Vagina (tissue), 2 donors: Measurements from ENCODE around the gene PRR9. TPM values are rescaled to one million over a fixed set of nuclear protein-coding genes. Genes with fewer than 3 reads are reported as not detected.
A peak's percentile ranks its signal among the peaks of the same experiment; 100 is the strongest.

Experiments used
- DNase-seq, 2 donors: peaks; one replicate each; pipeline ENCODE4 v3.0.0-alpha.2; 2017; ENCODE audit errors: extremely low spot score in 2 of 2
- H3K27ac ChIP-seq: fragments of 200-600 bp; sonication (generic); one replicate; pipeline ENCODE4 v1.5.1; 2019
- H3K27me3 ChIP-seq: fragments of 200-600 bp; sonication (generic); one replicate; pipeline ENCODE4 v1.5.1; 2019
- H3K36me3 ChIP-seq, 2 donors: fragments of 200-600 bp; sonication (generic); one replicate each; pipeline ENCODE4 v1.5.1; 2017 to 2019
- H3K4me1 ChIP-seq: fragments of 200-600 bp; sonication (generic); one replicate; pipeline ENCODE4 v1.5.1; 2019
- H3K4me3 ChIP-seq, 2 donors: fragments of 200-600 bp; sonication (generic); 1 replicate in 1 of 2; 2 replicates in 1 of 2; pipeline ENCODE4 v1.5.1; 2016 to 2019
- H3K9me3 ChIP-seq: fragments of 200-600 bp; sonication (generic); one replicate; pipeline ENCODE4 v1.5.1; 2019
- POLR2A ChIP-seq, 2 donors: fragments of 450-650 bp; IDR thresholded peaks; one replicate each; pipeline ENCODE4 v1.6.1; 2017; ENCODE audit warnings: antibody characterized with exemption in 2 of 2, mild to moderate bottlenecking in 2 of 2, moderate library complexity in 2 of 2
- POLR2AphosphoS5 ChIP-seq, 2 donors: sonication (generic); formaldehyde crosslinking; IDR thresholded peaks; one replicate each; pipeline ENCODE4 v1.9.0; 2017; ENCODE audit warnings: antibody characterized with exemption in 2 of 2, mild to moderate bottlenecking in 2 of 2, low read depth in 1 of 2; ENCODE audit not compliant: insufficient read depth in 1 of 2
- intact Hi-C: fragments of 100-400 bp; cut with DNase I; formaldehyde crosslinking; loops from one replicate; pipeline ENCODE4 v1.15.1; 2023
- total RNA-seq: library from RNA; depleted of rRNA; stranded (reverse); fragments of >200 nt; gene quantifications from one replicate; pipeline ENCODE4 v1.2.3, GENCODE V29; 2016
- TF ChIP-seq, protein P1 (sequence below), 3 experiments: fragments of 450-650 bp in 2 of 3; fragments of 200-600 bp in 1 of 3; sonication (generic) in 1 of 3; IDR thresholded peaks; one replicate each; pipeline ENCODE4 v1.5.1; 2017 to 2019; ENCODE audit warnings: antibody characterized with exemption in 3 of 3, mild to moderate bottlenecking in 2 of 3, moderate library complexity in 2 of 3

Gene PRR9
- total RNA-seq, 1 donor from 2014 or later, result not detected

DNA sequence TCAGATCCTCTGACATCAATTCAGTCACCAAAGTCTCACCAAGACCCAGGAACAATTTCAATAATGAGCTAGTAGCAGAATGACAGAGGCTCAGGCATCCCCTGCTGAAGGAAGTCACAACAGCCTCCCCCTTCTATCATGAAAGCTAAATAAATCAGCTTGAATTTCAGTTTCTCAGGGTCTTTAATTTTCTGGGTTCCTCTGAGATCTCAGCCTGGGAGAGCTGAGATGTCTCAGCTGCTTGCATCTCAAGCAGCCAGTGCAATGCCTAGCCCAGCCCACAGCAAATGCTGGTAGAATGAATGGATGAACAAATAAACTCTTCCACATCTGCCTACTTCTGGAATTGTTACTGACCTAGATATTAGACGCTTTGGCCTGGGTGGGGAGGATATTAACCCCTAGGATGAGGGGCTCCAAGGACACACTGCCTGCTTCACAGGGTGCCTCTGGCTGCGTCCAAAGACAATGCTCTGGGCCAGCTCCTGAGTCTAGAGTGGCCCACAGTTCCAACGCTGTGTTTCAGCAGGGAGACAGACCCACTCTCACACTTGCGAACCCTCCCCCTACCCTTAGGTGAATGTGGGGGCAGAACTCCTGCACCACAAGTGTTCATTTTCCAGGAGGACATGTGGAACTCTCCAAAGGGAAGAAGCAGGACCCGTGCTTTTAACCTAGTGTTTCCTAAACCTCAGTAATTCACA lies 30.9 kb downstream of the PRR9 start:
- intact Hi-C loops, result no loop called here
- Histone ChIP-seq H3K4me3 (no peak overlapping the region), H3K36me3 (no peaks in the 10 kb centered on the region), H3K27ac (no peak overlapping the region), H3K9me3 (no peaks in the 10 kb centered on the region), H3K4me1 (no peaks in the 10 kb centered on the region), H3K27me3 (no peaks in the 10 kb centered on the region)
- DNase-seq, result peak in 1 of 2 donors; percentile 70
- TF ChIP-seq POLR2A (IDR thresholded peaks at IDR 0.05), result no peak
- no peak for TF ChIP-seq POLR2AphosphoS5 (IDR thresholded peaks at IDR 0.05; ENCODE audit: insufficient read depth in 1 of 2, low read depth in 1 of 2)
- TF ChIP-seq, protein P1, sequence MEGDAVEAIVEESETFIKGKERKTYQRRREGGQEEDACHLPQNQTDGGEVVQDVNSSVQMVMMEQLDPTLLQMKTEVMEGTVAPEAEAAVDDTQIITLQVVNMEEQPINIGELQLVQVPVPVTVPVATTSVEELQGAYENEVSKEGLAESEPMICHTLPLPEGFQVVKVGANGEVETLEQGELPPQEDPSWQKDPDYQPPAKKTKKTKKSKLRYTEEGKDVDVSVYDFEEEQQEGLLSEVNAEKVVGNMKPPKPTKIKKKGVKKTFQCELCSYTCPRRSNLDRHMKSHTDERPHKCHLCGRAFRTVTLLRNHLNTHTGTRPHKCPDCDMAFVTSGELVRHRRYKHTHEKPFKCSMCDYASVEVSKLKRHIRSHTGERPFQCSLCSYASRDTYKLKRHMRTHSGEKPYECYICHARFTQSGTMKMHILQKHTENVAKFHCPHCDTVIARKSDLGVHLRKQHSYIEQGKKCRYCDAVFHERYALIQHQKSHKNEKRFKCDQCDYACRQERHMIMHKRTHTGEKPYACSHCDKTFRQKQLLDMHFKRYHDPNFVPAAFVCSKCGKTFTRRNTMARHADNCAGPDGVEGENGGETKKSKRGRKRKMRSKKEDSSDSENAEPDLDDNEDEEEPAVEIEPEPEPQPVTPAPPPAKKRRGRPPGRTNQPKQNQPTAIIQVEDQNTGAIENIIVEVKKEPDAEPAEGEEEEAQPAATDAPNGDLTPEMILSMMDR (IDR thresholded peaks at IDR 0.05), result no peak

DNA sequence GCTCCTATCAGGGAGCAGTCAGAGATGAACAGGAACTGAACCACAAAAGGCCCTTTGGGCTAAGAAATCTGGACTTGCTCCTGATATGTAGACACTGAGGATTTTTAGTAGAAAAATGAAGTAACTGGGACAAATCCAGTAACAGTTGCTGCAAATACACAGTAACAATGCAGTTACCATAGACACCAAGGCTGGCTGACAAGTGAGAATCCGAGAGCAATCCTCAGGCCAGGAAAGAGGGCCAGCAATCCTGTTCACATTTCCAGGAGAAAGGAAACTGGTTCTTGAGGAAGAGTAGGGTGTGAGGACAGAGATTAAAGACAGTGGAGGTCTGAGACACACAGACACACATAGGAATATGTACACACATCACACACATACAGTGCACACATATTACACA lies 32.8 kb downstream of the PRR9 start:
- no peaks in the 10 kb centered on the region for H3K36me3 ChIP-seq

DNA sequence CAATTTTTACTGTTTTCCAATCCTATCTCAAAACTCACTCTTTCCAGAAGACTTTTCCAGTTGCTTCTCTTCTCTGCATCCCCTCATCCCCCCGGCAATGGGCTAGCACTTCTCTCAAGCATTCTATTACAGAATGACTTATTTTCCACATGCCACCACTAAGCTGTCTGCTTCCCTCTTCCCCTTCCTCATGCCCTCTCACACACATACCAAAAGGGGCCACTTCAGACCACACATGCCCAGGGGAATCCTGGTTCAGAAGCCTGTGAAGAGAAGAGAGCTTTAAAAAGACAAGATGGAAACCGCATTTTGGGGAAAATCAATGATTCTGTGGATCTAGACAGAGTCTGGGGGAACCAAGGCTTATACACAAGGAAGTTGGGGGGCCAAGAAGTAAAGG lies 33.7 kb downstream of the PRR9 start:
- no peaks in the 10 kb centered on the region for H3K27me3 ChIP-seq
- no peaks in the 10 kb centered on the region for H3K9me3 ChIP-seq
- no peaks in the 10 kb centered on the region for H3K4me1 ChIP-seq
- H3K36me3 ChIP-seq, result no peaks in the 10 kb centered on the region
- no peak overlapping the region for H3K27ac ChIP-seq
- no peak for TF ChIP-seq POLR2A (IDR thresholded peaks at IDR 0.05)
- no peak for TF ChIP-seq POLR2AphosphoS5 (IDR thresholded peaks at IDR 0.05; ENCODE audit: insufficient read depth in 1 of 2, low read depth in 1 of 2)
- TF ChIP-seq, protein P1 (IDR thresholded peaks at IDR 0.05), result no peak
- H3K4me3 ChIP-seq, result no peak overlapping the region
- DNase-seq, result no peak
- intact Hi-C loops, result no loop called here

More for the DNA sequence above, 32.8 kb downstream of the PRR9 start:
- Histone ChIP-seq H3K9me3 (no peaks in the 10 kb centered on the region), H3K27ac (no peak overlapping the region), H3K4me1 (no peaks in the 10 kb centered on the region), H3K4me3 (no peak overlapping the region), H3K27me3 (no peaks in the 10 kb centered on the region)
- no peak for TF ChIP-seq POLR2A (IDR thresholded peaks at IDR 0.05)
- no peak for TF ChIP-seq POLR2AphosphoS5 (IDR thresholded peaks at IDR 0.05; ENCODE audit: insufficient read depth in 1 of 2, low read depth in 1 of 2)
- TF ChIP-seq, protein P1 (IDR thresholded peaks at IDR 0.05), result no peak
- intact Hi-C loops, result no loop called here
- DNase-seq, result no peak

DNA sequence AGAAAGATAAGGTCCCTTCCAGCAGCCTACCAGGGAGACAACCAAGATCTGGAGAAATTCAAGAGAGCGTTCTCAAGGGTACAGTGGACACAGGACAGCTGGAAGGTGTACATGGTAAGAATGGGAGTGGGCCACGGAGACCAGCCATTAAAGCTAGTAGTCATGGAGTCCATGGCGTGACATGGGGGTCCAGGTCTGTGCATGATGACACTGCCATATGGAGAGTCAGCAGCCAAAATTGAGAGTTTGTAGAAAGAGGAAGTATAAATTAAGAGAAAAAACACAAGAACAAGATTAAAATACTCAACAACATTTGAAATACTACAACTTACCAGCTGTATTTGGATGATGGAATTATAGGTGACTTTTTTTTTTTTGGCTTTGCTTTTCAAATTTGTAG lies 34.2 kb downstream of the PRR9 start:
- H3K27ac ChIP-seq, result no peak overlapping the region
- peak in 1 of 2 donors; percentile 31 for DNase-seq
- H3K27me3 ChIP-seq, result no peaks in the 10 kb centered on the region
- intact Hi-C loops, result no loop called here
- no peaks in the 10 kb centered on the region for H3K9me3 ChIP-seq
- no peaks in the 10 kb centered on the region for H3K4me1 ChIP-seq
- H3K36me3 ChIP-seq, result no peaks in the 10 kb centered on the region
- no peak for TF ChIP-seq POLR2A (IDR thresholded peaks at IDR 0.05)
- no peak for TF ChIP-seq POLR2AphosphoS5 (IDR thresholded peaks at IDR 0.05; ENCODE audit: insufficient read depth in 1 of 2, low read depth in 1 of 2)
- TF ChIP-seq, protein P1 (IDR thresholded peaks at IDR 0.05), result no peak
- no peak overlapping the region for H3K4me3 ChIP-seq

DNA sequence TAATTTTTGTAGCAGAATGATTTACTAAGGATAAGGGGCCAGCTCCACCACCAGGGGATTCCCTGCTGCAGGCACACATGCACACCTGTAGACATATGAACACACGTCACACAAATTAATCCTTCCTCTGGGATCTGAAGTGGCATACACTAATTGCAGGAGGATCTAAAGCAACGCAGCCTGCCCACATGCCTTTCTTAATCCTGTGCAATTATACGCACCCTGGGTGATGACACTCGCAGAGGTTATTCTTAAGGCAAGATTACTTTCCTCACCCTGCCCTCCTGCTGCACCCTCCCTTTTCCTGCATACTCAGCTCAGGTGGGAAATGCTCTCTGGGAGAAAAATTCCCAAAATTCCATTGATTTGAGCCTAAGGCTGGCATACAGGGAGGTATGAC lies 34.6 kb downstream of the PRR9 start:
- peak in 1 of 2 donors; percentile 64 for DNase-seq
- H3K36me3 ChIP-seq, result no peaks in the 10 kb centered on the region
- no peaks in the 10 kb centered on the region for H3K4me1 ChIP-seq
- H3K9me3 ChIP-seq, result no peaks in the 10 kb centered on the region
- TF ChIP-seq POLR2AphosphoS5 (IDR thresholded peaks at IDR 0.05; ENCODE audit: insufficient read depth in 1 of 2, low read depth in 1 of 2) (no peak), POLR2A (IDR thresholded peaks at IDR 0.05) (no peak)
- TF ChIP-seq, protein P1 (IDR thresholded peaks at IDR 0.05), result no peak
- H3K4me3 ChIP-seq, result no peak overlapping the region
- intact Hi-C loops, result no loop called here
- no peaks in the 10 kb centered on the region for H3K27me3 ChIP-seq
- no peak overlapping the region for H3K27ac ChIP-seq
